SJCRH30 (cell line): Measurements from ENCODE around the gene EXT2. TPM values are rescaled to one million over a fixed set of nuclear protein-coding genes. Genes with fewer than 3 reads are reported as not detected.

Source experiments
- DNase-seq, 2 experiments: peaks; one replicate each; pipeline ENCODE4 v3.0.0-alpha.2; 2015 to 2020
- H3K27ac ChIP-seq: fragments of 250-450 bp; sonication (Bioruptor Pico); 2 replicates; pipeline ENCODE4 v1.5.1; 2020; ENCODE audit warnings: mild to moderate bottlenecking, moderate library complexity
- H3K27me3 ChIP-seq: fragments of 250-450 bp; sonication (Bioruptor Pico); 2 replicates; pipeline ENCODE4 v1.5.1; 2020; ENCODE audit warnings: mild to moderate bottlenecking, moderate library complexity
- H3K36me3 ChIP-seq: fragments of 250-450 bp; sonication (Bioruptor Pico); 2 replicates; pipeline ENCODE4 v1.5.1; 2020; ENCODE audit warnings: mild to moderate bottlenecking, moderate library complexity
- H3K4me1 ChIP-seq: fragments of 250-450 bp; sonication (Bioruptor Pico); 2 replicates; pipeline ENCODE4 v1.5.1; 2020; ENCODE audit warnings: mild to moderate bottlenecking, moderate library complexity
- H3K4me3 ChIP-seq: fragments of 250-450 bp; sonication (Bioruptor Pico); 2 replicates; pipeline ENCODE4 v1.5.1; 2020; ENCODE audit warnings: mild to moderate bottlenecking, moderate library complexity
- H3K9me3 ChIP-seq: fragments of 250-450 bp; sonication (Bioruptor Pico); replicated peaks from 2 replicates; pipeline ENCODE4 v1.5.1; 2020; ENCODE audit warnings: mild to moderate bottlenecking, moderate library complexity
- total RNA-seq: library from RNA; depleted of rRNA; stranded (reverse); fragments of >200 nt; shearing (Covaris generic); gene quantifications from 2 replicates; pipeline ENCODE4 v1.2.3, GENCODE V29; 2014

Gene EXT2
- total RNA-seq, 1 experiment from 2014 or later = 91.7 TPM

DNA sequence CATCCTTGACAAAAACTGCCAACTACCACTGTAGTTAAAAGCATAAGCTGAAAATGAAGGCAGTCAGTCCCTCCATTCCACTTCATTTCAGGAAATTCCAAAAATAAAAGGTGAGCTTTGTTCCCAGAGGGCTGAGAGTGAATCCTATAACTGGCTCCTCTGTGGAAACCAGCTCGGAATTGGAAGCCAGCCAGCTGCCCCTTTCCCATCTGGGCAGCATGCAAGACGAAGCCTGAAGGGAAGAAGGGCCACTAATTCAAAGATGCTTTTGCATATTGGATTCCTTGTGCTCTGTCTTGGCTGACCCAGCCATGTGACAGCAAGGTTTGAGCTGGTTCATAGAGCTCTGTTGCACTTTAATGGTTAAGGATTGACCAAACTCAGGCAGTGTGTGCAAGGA lies 131.0 kb downstream of the EXT2 start:
- DNase-seq = peak; percentile 46 to 66
- no peak overlapping the region for H3K27ac ChIP-seq
- peaks cover 39% of the 10 kb centered on the region for H3K4me1 ChIP-seq
- no peaks in the 10 kb centered on the region for H3K9me3 ChIP-seq
- H3K36me3 ChIP-seq = no peaks in the 10 kb centered on the region; the same call in 1 of the 2 replicates
- H3K27me3 ChIP-seq = no peaks in the 10 kb centered on the region
- H3K4me3 ChIP-seq = no peak overlapping the region

GRCh38 chr11:44226945-44227344 lies 131.5 kb downstream of the EXT2 start:
- Histone ChIP-seq H3K4me3 (no peak overlapping the region), H3K27me3 (no peaks in the 10 kb centered on the region), H3K27ac (no peak overlapping the region), H3K9me3 (no peaks in the 10 kb centered on the region), H3K36me3 (no peaks in the 10 kb centered on the region; the same call in 1 of the 2 replicates), H3K4me1 (peaks cover 39% of the 10 kb centered on the region)
- DNase-seq = peak in 1 of 2 experiments; percentile 62

- Histone ChIP-seq H3K4me1 (peaks cover 39% of the 10 kb centered on the region), H3K36me3 (no peaks in the 10 kb centered on the region; the same call in 1 of the 2 replicates), H3K27me3 (no peaks in the 10 kb centered on the region), H3K9me3 (no peaks in the 10 kb centered on the region), H3K27ac (no peak overlapping the region), H3K4me3 (no peak overlapping the region)
- no peak for DNase-seq
Observed at GRCh38 chr11:44228379-44228778, 132.9 kb downstream of the EXT2 start.

GRCh38 chr11:44229098-44229497 lies 133.6 kb downstream of the EXT2 start:
- no peak for DNase-seq
- H3K27ac ChIP-seq = no peak overlapping the region
- peaks cover 39% of the 10 kb centered on the region for H3K4me1 ChIP-seq
- no peaks in the 10 kb centered on the region for H3K27me3 ChIP-seq
- no peak overlapping the region for H3K4me3 ChIP-seq
- no peaks in the 10 kb centered on the region; the same call in 1 of the 2 replicates for H3K36me3 ChIP-seq
- H3K9me3 ChIP-seq = no peaks in the 10 kb centered on the region

DNA sequence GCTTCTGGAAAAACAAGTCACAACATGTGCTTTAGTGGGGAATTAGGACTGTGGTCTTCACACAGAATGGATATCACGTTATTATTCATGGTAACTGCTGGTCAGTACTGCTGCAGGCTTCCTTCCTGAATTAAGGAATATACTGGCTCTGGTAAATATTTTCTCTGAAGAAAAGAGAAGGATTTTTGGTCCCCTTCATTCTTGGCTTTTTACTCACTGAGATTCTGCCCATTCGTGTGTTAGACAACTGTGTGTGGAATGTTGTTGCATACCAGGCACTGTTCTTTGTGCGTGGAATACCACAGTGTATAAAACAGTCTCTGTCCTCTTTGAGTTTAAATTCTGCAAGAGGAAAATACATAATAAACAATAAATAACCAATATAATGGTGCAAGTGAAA lies 134.1 kb downstream of the EXT2 start:
- no peak for DNase-seq
- no peaks in the 10 kb centered on the region; the same call in 1 of the 2 replicates for H3K36me3 ChIP-seq
- no peak overlapping the region for H3K4me3 ChIP-seq
- H3K4me1 ChIP-seq = peaks cover 40% of the 10 kb centered on the region
- H3K27me3 ChIP-seq = no peaks in the 10 kb centered on the region
- H3K27ac ChIP-seq = no peak overlapping the region
- H3K9me3 ChIP-seq = no peaks in the 10 kb centered on the region

GRCh38 chr11:44235765-44236201 lies 140.3 kb downstream of the EXT2 start:
- 0 out of 2 replicates have a peak, but pooled peaks cover 5% of the 10 kb centered on the region for H3K36me3 ChIP-seq
- peak; percentile 73 to 82 for DNase-seq
- no peak overlapping the region for H3K4me3 ChIP-seq
- peak overlapping the region; percentile 84 for H3K27ac ChIP-seq
- H3K9me3 ChIP-seq = no peaks in the 10 kb centered on the region
- no peaks in the 10 kb centered on the region for H3K27me3 ChIP-seq
- H3K4me1 ChIP-seq = peaks cover 33% of the 10 kb centered on the region

DNA sequence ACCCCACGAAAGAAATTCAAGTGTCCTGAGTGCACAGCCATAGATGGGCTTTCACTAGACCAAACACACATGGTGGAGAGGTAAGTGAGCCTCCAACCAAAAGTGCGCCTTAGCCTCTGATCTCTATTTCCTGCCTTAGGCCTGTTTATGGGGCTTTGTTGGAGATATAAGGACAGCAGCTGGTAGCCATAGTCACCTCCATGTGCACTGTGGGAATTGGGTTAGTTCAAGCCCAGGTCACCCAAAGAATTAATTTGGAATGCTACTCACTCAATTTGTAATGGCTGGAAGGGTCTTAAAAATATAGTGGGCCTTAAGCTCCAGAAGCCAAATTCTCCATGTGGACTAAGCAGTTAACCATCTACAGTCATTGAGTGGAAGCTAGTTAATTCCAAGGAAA lies 140.8 kb downstream of the EXT2 start:
- H3K36me3 ChIP-seq = 0 out of 2 replicates have a peak, but pooled peaks cover 5% of the 10 kb centered on the region
- H3K27ac ChIP-seq = peak overlapping the region; percentile 84
- no peak overlapping the region for H3K4me3 ChIP-seq
- H3K27me3 ChIP-seq = no peaks in the 10 kb centered on the region
- H3K9me3 ChIP-seq = no peaks in the 10 kb centered on the region
- peak; percentile 80 to 93 for DNase-seq
- peaks cover 35% of the 10 kb centered on the region for H3K4me1 ChIP-seq

GRCh38 chr11:44237156-44237555 lies 141.7 kb downstream of the EXT2 start:
- Histone ChIP-seq H3K9me3 (no peaks in the 10 kb centered on the region), H3K36me3 (0 out of 2 replicates have a peak, but pooled peaks cover 5% of the 10 kb centered on the region), H3K4me1 (peaks cover 44% of the 10 kb centered on the region), H3K27me3 (no peaks in the 10 kb centered on the region), H3K4me3 (no peak overlapping the region), H3K27ac (peak overlapping the region; percentile 84)
- no peak for DNase-seq

DNA sequence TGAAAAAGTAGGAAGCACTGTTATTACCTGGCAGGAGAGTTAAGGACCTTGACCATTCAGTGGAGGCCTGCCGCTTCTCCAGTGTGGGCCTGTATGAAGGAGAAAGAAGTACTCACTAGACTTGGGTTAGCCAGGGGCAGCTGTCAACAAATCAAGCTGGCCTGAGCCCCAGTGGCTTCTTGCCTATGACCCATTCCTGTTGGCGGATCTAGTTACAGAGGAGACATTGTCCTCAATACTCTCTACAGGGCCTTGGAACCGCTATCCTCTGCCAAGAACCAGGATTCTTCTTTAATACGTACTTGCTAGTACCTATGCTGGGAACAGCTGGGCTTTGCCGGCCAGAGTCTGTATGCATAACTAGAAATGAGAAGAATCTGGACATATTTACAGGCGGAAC lies 146.4 kb downstream of the EXT2 start:
- Histone ChIP-seq H3K27me3 (no peaks in the 10 kb centered on the region), H3K9me3 (no peaks in the 10 kb centered on the region), H3K36me3 (0 out of 2 replicates have a peak, but pooled peaks cover 5% of the 10 kb centered on the region), H3K4me1 (peaks cover 66% of the 10 kb centered on the region), H3K27ac (peak overlapping the region; percentile 76), H3K4me3 (no peak overlapping the region)
- DNase-seq = peak in 1 of 2 experiments; percentile 48

DNA sequence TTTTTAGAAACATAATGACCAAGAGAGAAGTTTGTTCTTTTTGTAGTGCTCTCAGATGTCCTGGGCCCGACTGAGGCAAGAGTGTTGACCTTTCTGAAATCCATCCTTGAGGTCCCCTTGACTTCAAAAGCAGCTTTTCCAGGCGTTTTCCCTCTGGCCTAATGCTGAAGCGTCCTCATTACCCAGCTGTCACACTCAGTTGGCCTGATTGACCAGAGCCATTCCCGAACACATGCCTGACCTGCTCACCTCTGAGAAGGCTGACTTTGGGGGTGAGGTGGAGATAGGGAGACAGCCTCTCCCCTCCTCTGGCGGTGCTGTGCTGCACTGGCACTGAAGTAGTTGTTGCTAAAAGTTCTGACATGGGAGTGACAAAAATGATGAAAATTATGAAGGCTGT lies 147.6 kb downstream of the EXT2 start:
- H3K27ac ChIP-seq = peak overlapping the region; percentile 76
- peak; percentile 83 to 86 for DNase-seq
- peaks cover 71% of the 10 kb centered on the region for H3K4me1 ChIP-seq
- H3K36me3 ChIP-seq = 0 out of 2 replicates have a peak, but pooled peaks cover 5% of the 10 kb centered on the region
- H3K27me3 ChIP-seq = no peaks in the 10 kb centered on the region
- no peaks in the 10 kb centered on the region for H3K9me3 ChIP-seq
- H3K4me3 ChIP-seq = no peak overlapping the region

- peak; percentile 85 to 91 for DNase-seq
- Histone ChIP-seq H3K9me3 (no peaks in the 10 kb centered on the region), H3K27me3 (no peaks in the 10 kb centered on the region), H3K4me1 (peaks cover 74% of the 10 kb centered on the region), H3K36me3 (0 out of 2 replicates have a peak, but pooled peaks cover 5% of the 10 kb centered on the region), H3K27ac (peak overlapping the region; percentile 76), H3K4me3 (no peak overlapping the region)
Observed at GRCh38 chr11:44243595-44244343, 148.3 kb downstream of the EXT2 start.

DNA sequence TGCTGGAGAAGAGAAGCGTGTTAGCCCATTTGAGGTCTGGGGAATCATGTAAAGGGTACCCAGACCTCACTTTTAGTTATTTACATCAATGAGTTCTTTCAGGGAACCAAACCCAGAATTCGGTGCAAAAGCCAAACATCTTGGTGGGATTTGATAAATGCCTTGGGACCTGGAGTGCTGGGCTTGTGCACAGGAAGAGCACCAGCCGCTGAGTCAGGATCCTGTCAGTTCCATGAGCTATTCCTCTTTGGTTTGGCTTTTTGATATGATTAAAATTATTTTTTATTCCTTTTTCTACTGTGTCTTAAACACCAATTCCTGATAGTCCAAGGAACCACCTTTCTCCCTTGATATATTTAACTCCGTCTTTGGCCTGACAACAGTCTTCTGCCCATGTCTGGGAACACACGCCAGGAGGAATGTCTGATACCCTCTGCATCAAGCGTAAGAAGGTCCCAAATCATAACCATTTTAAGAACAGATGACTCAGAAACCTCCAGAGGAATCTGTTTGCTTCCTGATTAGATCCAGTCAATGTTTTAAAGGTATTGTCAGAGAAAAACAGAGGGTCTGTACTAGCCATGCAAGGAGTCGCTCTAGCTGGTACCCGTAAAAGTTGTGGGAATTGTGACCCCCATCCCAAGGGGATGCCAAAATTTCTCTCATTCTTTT lies 149.3 kb downstream of the EXT2 start:
- Histone ChIP-seq H3K27me3 (no peaks in the 10 kb centered on the region), H3K4me3 (no peak overlapping the region), H3K27ac (peak overlapping the region; percentile 76), H3K4me1 (peaks cover 74% of the 10 kb centered on the region), H3K36me3 (0 out of 2 replicates have a peak, but pooled peaks cover 5% of the 10 kb centered on the region), H3K9me3 (no peaks in the 10 kb centered on the region)
- DNase-seq = no peak

DNA sequence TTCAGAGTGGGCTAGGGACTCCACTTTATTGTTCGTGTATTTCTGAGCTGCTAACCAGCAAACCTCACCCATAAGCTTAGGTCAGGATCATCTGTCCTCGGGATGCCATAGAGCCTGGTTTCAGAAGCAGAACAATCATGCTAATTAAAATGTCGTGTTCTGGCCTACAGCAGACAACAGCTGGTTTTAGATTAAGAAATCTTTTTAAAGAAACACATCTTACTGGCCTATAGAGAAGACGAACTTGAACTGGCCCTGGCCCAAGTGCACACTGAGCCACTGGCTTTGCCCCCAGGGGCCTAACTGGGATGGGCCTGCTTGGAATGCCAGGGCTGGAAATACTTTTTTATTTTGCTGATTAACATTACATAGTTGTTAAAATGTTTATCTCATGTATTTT lies 151.2 kb downstream of the EXT2 start:
- H3K36me3 ChIP-seq = no peaks in the 10 kb centered on the region
- no peaks in the 10 kb centered on the region for H3K9me3 ChIP-seq
- H3K27ac ChIP-seq = peak overlapping the region; percentile 70
- no peak overlapping the region for H3K4me3 ChIP-seq
- peaks cover 66% of the 10 kb centered on the region for H3K4me1 ChIP-seq
- no peaks in the 10 kb centered on the region for H3K27me3 ChIP-seq
- DNase-seq = peak; percentile 95 to 96

GRCh38 chr11:44247508-44247907 lies 152.0 kb downstream of the EXT2 start:
- Histone ChIP-seq H3K4me1 (peaks cover 59% of the 10 kb centered on the region), H3K27me3 (no peaks in the 10 kb centered on the region), H3K36me3 (no peaks in the 10 kb centered on the region), H3K4me3 (no peak overlapping the region), H3K27ac (peak overlapping the region; percentile 70), H3K9me3 (0 out of 2 replicates have a peak, but pooled peaks cover under 1% of the 10 kb centered on the region)
- DNase-seq = peak in 1 of 2 experiments; percentile 46

DNA sequence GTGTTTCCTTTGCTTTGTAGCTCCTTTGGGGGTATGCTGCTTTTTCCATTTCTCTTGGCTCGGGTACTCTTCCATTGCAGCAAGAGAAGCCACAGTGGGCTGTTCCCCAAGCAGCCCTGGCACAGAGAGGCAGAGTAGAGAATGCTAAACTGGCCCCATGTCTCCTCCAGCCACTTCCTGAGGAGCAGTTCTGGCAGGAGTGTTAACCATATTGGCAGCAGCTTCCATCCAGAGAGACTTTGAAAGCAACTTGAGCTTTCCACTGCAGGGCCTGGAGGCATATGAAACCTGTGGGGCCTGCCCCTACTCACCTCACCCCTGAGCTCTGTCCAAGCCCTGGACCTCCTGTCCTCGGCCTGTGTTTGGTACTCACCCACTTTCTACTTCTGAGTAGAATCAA lies 152.6 kb downstream of the EXT2 start:
- no peaks in the 10 kb centered on the region for H3K36me3 ChIP-seq
- peaks cover 53% of the 10 kb centered on the region for H3K4me1 ChIP-seq
- H3K27me3 ChIP-seq = no peaks in the 10 kb centered on the region
- H3K4me3 ChIP-seq = no peak overlapping the region
- peaks cover 6% of the 10 kb centered on the region; the same call in 1 of the 2 replicates for H3K9me3 ChIP-seq
- no peak for DNase-seq
- H3K27ac ChIP-seq = no peak overlapping the region
